GM08714 (cell line): ENCODE data around the gene IRAK1.
"Not testable (repeated sequence)": the region's sequence is repeated elsewhere in the genome, so short reads cannot be mapped to it uniquely, and the experiment has no call there.

Experiments used
- H3K4me3 ChIP-seq: fragments of 200-500 bp; sonication (Bioruptor generic); 2 replicates; pipeline ENCODE4 v1.5.1; 2014; ENCODE audit warnings: mild to moderate bottlenecking, low read length, inconsistent platforms
- ZNF274 ChIP-seq: IDR thresholded peaks from 2 replicates; pipeline ENCODE4 v1.6.1; 2012; ENCODE audit warnings: mild to moderate bottlenecking, low read depth, low read length

IRAK1 gene

GRCh38 chrX:153983321-153983801 lies 36.3 kb downstream of the IRAK1 start:
- H3K4me3 ChIP-seq = no peak overlapping the region
- no peak for TF ChIP-seq ZNF274

- no peak for TF ChIP-seq ZNF274
These were observed 37.8 kb downstream of the IRAK1 start for GRCh38 chrX:153981771-153982533.

GRCh38 chrX:153981231-153981630 lies 38.5 kb downstream of the IRAK1 start:
- TF ChIP-seq ZNF274 = no peak
- no peak overlapping the region for H3K4me3 ChIP-seq

More at GRCh38 chrX:153981771-153982533, 37.8 kb downstream of the IRAK1 start:
- no peak overlapping the region for H3K4me3 ChIP-seq

- not testable (repeated sequence) for H3K4me3 ChIP-seq
These were observed 39.3 kb downstream of the IRAK1 start for GRCh38 chrX:153980394-153980793.

- no peak overlapping the region for H3K4me3 ChIP-seq
- no peak for TF ChIP-seq ZNF274
These were observed 44.9 kb downstream of the IRAK1 start for GRCh38 chrX:153974726-153975286.

- no peak overlapping the region; the same call in 1 of the 2 replicates for H3K4me3 ChIP-seq
- TF ChIP-seq ZNF274 = no peak
These were observed 45.5 kb downstream of the IRAK1 start for GRCh38 chrX:153974003-153974725.

- no peak for TF ChIP-seq ZNF274
- H3K4me3 ChIP-seq = peak overlapping the region; percentile 85
These were observed 46.3 kb downstream of the IRAK1 start for GRCh38 chrX:153973127-153974002.

- no peak for TF ChIP-seq ZNF274
- H3K4me3 ChIP-seq = peak within 1 kb of the TSS; percentile 85
These were observed 47.2 kb downstream of the IRAK1 start, which contains the start of gene TMEM187 for GRCh38 chrX:153972368-153973126. TMEM187 (plus strand) TSS chrX:153972754; CDS start chrX:153982063, 9,309 bp downstream.

- H3K4me3 ChIP-seq = peak within 1 kb of the TSS; percentile 85
- no peak for TF ChIP-seq ZNF274
These were observed 48.0 kb downstream of the IRAK1 start, which contains the start of gene HCFC1 for GRCh38 chrX:153971450-153972367. HCFC1 (minus strand) TSS chrX:153971818; CDS start chrX:153970840, 978 bp downstream.

- H3K4me3 ChIP-seq = peak overlapping the region; percentile 85
- TF ChIP-seq ZNF274 = no peak
These were observed 48.6 kb downstream of the IRAK1 start for GRCh38 chrX:153971124-153971449.

GRCh38 chrX:153970357-153971123 lies 49.2 kb downstream of the IRAK1 start:
- peak overlapping the region; percentile 85 for H3K4me3 ChIP-seq

More at GRCh38 chrX:153970357-153971123, 49.2 kb downstream of the IRAK1 start:
- no peak for TF ChIP-seq ZNF274
